Sigmoid colon (tissue), 7 donors: ENCODE measurements around the gene TTC3. TPM values are rescaled to one million over a fixed set of nuclear protein-coding genes. Genes with fewer than 3 reads are reported as not detected.
A peak's percentile ranks its signal among the peaks of the same experiment; 100 is the strongest.

Source experiments
- DNase-seq: peaks from one replicate; pipeline ENCODE4 v3.0.0-alpha.2; 2019
- H3K27ac ChIP-seq, 4 donors: fragments of 200-600 bp; sonication (generic); one replicate each; pipeline ENCODE4 v1.5.1; 2016 to 2019; ENCODE audit warnings: mild to moderate bottlenecking in 1 of 4
- H3K27me3 ChIP-seq, 3 donors: fragments of 200-600 bp; sonication (generic); one replicate each; pipeline ENCODE4 v1.5.1; 2019; ENCODE audit warnings: mild to moderate bottlenecking in 1 of 3
- H3K36me3 ChIP-seq, 4 donors: fragments of 200-600 bp; sonication (generic); one replicate each; pipeline ENCODE4 v1.5.1; 2016 to 2019
- H3K4me1 ChIP-seq, 4 donors: fragments of 200-600 bp; sonication (generic); one replicate each; pipeline ENCODE4 v1.5.1; 2017 to 2019
- H3K4me3 ChIP-seq, 4 donors: fragments of 200-600 bp; sonication (generic); one replicate each; pipeline ENCODE4 v1.5.1; 2017 to 2019; ENCODE audit warnings: mild to moderate bottlenecking in 2 of 4, moderate library complexity in 1 of 4
- H3K9me3 ChIP-seq, 4 donors: fragments of 200-600 bp in 3 of 4; sonication (generic) in 3 of 4; one replicate each; pipeline versions ENCODE4 v1.5.1 to v1.6.1; 2013 to 2019
- EP300 ChIP-seq, 4 donors: sonication (generic); formaldehyde crosslinking; IDR thresholded peaks; one replicate each; pipeline ENCODE4 v1.6.1; 2017; ENCODE audit warnings: antibody characterized with exemption in 4 of 4
- POLR2A ChIP-seq, 2 donors: fragments of 450-650 bp; IDR thresholded peaks; one replicate each; pipeline ENCODE4 v1.6.1; 2016; ENCODE audit warnings: antibody characterized with exemption in 2 of 2, mild to moderate bottlenecking in 2 of 2, moderate library complexity in 2 of 2
- POLR2AphosphoS5 ChIP-seq, 4 donors: sonication (generic); formaldehyde crosslinking; IDR thresholded peaks; one replicate each; pipeline ENCODE4 v1.6.1; 2017; ENCODE audit warnings: antibody characterized with exemption in 4 of 4
- WGBS, 2 donors: extraction: QIAGEN DNeasy Blood & Tissue Kit; methylation state at CpG; one replicate each; pipeline ENCODE4 v1.1.7; 2013; 5-methylcytosine and 5-hydroxymethylcytosine counted together
- intact Hi-C: fragments of 100-400 bp; cut with DNase I; formaldehyde crosslinking; loops from one replicate; pipeline ENCODE4 v1.15.1; 2023
- polyA plus RNA-seq, 3 donors: library from polyadenylated mRNA; stranded (reverse); fragments of 200-250 nt; gene quantifications; one replicate each; pipeline ENCODE4 v1.2.3, GENCODE V29; 2013
- total RNA-seq, 4 donors: library from RNA; depleted of rRNA; stranded (reverse); fragments of >200 nt; gene quantifications; one replicate each; pipeline ENCODE4 v1.1.0, GENCODE V29; 2016
- TF ChIP-seq, protein P1 (sequence below), 4 experiments: fragments of 450-650 bp in 3 of 4; fragments of 200-600 bp in 1 of 4; IDR thresholded peaks; one replicate each; pipeline ENCODE4 v1.5.1; 2016 to 2019; ENCODE audit warnings: antibody characterized with exemption in 4 of 4, mild to moderate bottlenecking in 3 of 4, moderate library complexity in 2 of 4
- donor health status: healthy with polysubstance abuse.
- donor health status: Bipolar disorder and iron deficiency.
- donor health status: healthy.

Gene TTC3
- total and polyA plus RNA-seq, 7 donors: 22.2 to 151 (median 108) TPM

DNA sequence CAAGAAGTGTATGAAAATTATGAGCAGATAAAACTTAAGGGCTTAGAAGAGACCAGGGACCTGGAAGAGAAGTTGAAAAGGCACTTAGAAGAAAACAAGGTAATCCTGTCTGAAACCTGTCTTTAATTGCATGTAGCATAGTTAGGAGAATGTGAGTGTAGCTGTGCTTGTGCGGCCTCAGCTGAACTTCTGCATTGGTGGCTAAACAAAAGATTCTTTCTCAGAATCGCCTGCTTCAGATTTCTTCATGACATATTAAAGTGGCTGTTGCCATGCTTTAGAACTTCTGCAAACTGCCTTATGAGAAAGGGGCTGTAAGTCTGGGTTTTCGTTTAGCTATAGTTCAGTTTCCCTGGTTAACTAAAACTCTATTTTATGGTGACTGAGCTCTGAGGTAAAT, 99.6 kb downstream of the TTC3 start:
- Histone ChIP-seq H3K4me3 (no peak overlapping the region), H3K36me3 (peaks cover 0 to 63% (median 11%) of the 10 kb centered on the region in 4 donors), H3K27me3 (no peaks in the 10 kb centered on the region), H3K27ac (peak overlapping the region in 1 of 4 donors; percentile 21), H3K4me1 (peaks cover 0 to 19% (median 4%) of the 10 kb centered on the region in 4 donors), H3K9me3 (no peaks in the 10 kb centered on the region)
- intact Hi-C loops: no loop called here
- WGBS, 2 donors: 88 to 95% methylated on average over 3 of the region's 3 CpGs
- no peak for TF ChIP-seq EP300 (IDR thresholded peaks at IDR 0.05)
- no peak for TF ChIP-seq POLR2A (IDR thresholded peaks at IDR 0.05)
- TF ChIP-seq, protein P1, sequence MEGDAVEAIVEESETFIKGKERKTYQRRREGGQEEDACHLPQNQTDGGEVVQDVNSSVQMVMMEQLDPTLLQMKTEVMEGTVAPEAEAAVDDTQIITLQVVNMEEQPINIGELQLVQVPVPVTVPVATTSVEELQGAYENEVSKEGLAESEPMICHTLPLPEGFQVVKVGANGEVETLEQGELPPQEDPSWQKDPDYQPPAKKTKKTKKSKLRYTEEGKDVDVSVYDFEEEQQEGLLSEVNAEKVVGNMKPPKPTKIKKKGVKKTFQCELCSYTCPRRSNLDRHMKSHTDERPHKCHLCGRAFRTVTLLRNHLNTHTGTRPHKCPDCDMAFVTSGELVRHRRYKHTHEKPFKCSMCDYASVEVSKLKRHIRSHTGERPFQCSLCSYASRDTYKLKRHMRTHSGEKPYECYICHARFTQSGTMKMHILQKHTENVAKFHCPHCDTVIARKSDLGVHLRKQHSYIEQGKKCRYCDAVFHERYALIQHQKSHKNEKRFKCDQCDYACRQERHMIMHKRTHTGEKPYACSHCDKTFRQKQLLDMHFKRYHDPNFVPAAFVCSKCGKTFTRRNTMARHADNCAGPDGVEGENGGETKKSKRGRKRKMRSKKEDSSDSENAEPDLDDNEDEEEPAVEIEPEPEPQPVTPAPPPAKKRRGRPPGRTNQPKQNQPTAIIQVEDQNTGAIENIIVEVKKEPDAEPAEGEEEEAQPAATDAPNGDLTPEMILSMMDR (IDR thresholded peaks at IDR 0.05): no peak
- no peak for TF ChIP-seq POLR2AphosphoS5 (IDR thresholded peaks at IDR 0.05)
- no peak for DNase-seq

DNA sequence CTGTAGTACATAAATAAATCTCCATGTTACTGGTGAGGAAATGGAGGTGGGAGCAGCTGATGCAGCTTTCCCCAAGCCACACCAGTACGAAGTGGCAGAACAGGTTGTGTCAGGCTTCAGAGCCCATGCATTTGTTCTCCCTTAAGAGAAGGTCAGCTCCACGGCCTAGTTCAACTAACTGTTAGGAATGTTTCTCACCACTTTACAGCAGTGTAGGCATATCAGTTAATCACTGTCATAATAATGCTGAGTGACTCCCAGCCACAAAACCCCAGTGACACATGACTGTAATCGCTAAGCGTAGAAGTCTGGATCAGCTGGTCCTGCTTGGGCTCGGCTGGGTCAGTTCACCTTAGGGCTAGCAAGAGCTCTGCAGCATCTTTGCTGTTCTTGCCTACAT, 103.7 kb downstream of the TTC3 start:
- H3K36me3 ChIP-seq: peaks cover 0 to 73% (median 8%) of the 10 kb centered on the region in 4 donors
- H3K27ac ChIP-seq: no peak overlapping the region
- H3K27me3 ChIP-seq: no peaks in the 10 kb centered on the region
- TF ChIP-seq, protein P1 (IDR thresholded peaks at IDR 0.05): no peak
- TF ChIP-seq POLR2AphosphoS5 (IDR thresholded peaks at IDR 0.05) (no peak), POLR2A (IDR thresholded peaks at IDR 0.05) (no peak), EP300 (IDR thresholded peaks at IDR 0.05) (no peak)
- 65 to 75% methylated on average over 5 of the region's 5 CpGs for WGBS, 2 donors
- H3K4me1 ChIP-seq: peaks cover 0 to 11% (median 1%) of the 10 kb centered on the region in 4 donors
- H3K4me3 ChIP-seq: no peak overlapping the region
- intact Hi-C loops: no loop called here
- no peak for DNase-seq
- no peaks in the 10 kb centered on the region for H3K9me3 ChIP-seq

DNA sequence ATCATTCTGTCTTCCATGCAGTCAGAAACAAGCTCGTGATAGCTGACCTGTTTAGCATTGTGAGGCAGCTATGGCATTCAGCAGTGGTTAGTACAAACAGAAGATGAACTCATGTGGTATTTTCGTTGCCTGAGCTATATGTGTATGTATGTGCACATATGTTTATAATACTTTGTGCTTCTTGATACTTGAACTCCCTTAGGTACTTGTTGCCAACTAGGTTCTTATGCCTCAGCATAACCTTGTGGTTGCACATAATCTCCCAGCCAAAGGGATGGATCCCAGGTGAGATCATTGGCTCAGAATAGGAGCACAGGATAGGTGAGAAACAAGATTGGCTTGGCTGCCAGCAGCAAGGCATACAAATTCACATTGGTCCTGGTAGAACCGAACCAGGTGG, 108.0 kb downstream of the TTC3 start:
- H3K4me1 ChIP-seq: no peaks in the 10 kb centered on the region
- H3K4me3 ChIP-seq: no peak overlapping the region
- peaks cover 0 to 67% (median 0%) of the 10 kb centered on the region in 4 donors for H3K36me3 ChIP-seq
- no peaks in the 10 kb centered on the region for H3K27me3 ChIP-seq
- no peak overlapping the region for H3K27ac ChIP-seq
- no peak for DNase-seq
- 95 to 96% methylated on average over 3 of the region's 3 CpGs for WGBS, 2 donors
- TF ChIP-seq POLR2AphosphoS5 (IDR thresholded peaks at IDR 0.05): no peak
- TF ChIP-seq, protein P1 (IDR thresholded peaks at IDR 0.05): no peak
- TF ChIP-seq POLR2A (IDR thresholded peaks at IDR 0.05): no peak
- TF ChIP-seq EP300 (IDR thresholded peaks at IDR 0.05): no peak
- intact Hi-C loops: no loop called here
- H3K9me3 ChIP-seq: no peaks in the 10 kb centered on the region

DNA sequence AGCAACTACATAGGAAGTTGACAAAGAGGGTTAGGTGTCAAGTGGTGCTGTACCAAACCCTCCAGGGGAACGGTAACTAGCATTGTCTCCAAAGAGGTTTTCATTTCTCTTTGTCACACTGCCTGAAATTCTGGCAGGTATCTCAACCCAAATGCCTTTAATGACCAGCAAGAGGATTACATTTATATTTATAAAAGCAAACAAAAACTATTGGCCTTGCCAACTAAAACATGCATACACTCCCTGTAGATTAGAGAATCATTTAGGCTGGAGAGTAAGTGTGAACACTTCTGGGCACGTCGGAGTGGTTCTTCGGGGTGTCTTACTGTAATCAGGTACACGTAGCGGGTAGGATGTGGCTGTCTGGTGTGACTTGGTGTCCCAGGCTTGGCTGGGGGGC, 109.2 kb downstream of the TTC3 start:
- Histone ChIP-seq H3K4me3 (no peak overlapping the region), H3K4me1 (no peaks in the 10 kb centered on the region), H3K36me3 (peaks cover 0 to 65% (median 0%) of the 10 kb centered on the region in 4 donors), H3K27ac (no peak overlapping the region), H3K9me3 (no peaks in the 10 kb centered on the region), H3K27me3 (no peaks in the 10 kb centered on the region)
- TF ChIP-seq POLR2A (IDR thresholded peaks at IDR 0.05): no peak
- no peak for TF ChIP-seq EP300 (IDR thresholded peaks at IDR 0.05)
- TF ChIP-seq, protein P1 (IDR thresholded peaks at IDR 0.05): no peak
- TF ChIP-seq POLR2AphosphoS5 (IDR thresholded peaks at IDR 0.05): no peak
- intact Hi-C loops: no loop called here
- whole genome bisulfite sequencing, 2 donors: 34 to 74% methylated on average over 6 of the region's 6 CpGs
- no peak for DNase-seq

DNA sequence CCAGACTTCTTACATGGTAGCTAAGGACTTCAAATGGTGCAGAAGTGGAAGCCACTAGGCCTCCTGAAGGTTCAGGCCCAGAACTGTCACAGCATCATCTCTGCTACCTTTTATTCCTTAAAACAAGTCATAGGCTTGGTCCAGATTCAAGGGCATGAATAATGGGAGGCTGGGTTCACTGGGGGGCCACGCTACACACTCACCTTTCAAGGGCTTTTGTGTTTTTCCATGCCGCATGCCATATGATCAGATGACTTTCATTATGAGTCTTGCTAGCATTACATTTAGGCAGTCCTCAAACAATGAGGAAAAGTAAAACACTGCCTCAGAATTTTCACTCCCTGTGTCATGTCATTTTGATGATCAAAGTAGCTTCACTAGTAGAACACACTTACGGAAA, 110.7 kb downstream of the TTC3 start:
- WGBS, 2 donors: 95% methylated on average over 3 of the region's 3 CpGs
- no peaks in the 10 kb centered on the region for H3K27me3 ChIP-seq
- TF ChIP-seq POLR2A (IDR thresholded peaks at IDR 0.05) (no peak), EP300 (IDR thresholded peaks at IDR 0.05) (no peak), POLR2AphosphoS5 (IDR thresholded peaks at IDR 0.05) (no peak)
- TF ChIP-seq, protein P1 (IDR thresholded peaks at IDR 0.05): no peak
- H3K27ac ChIP-seq: no peak overlapping the region
- intact Hi-C loops: no loop called here
- no peaks in the 10 kb centered on the region for H3K9me3 ChIP-seq
- H3K4me1 ChIP-seq: no peaks in the 10 kb centered on the region
- H3K36me3 ChIP-seq: peaks cover 0 to 66% (median 8%) of the 10 kb centered on the region in 4 donors
- no peak overlapping the region for H3K4me3 ChIP-seq
- no peak for DNase-seq
